Measurements from ENCODE around the gene ICAM2.

The ICAM2 gene

DNA sequence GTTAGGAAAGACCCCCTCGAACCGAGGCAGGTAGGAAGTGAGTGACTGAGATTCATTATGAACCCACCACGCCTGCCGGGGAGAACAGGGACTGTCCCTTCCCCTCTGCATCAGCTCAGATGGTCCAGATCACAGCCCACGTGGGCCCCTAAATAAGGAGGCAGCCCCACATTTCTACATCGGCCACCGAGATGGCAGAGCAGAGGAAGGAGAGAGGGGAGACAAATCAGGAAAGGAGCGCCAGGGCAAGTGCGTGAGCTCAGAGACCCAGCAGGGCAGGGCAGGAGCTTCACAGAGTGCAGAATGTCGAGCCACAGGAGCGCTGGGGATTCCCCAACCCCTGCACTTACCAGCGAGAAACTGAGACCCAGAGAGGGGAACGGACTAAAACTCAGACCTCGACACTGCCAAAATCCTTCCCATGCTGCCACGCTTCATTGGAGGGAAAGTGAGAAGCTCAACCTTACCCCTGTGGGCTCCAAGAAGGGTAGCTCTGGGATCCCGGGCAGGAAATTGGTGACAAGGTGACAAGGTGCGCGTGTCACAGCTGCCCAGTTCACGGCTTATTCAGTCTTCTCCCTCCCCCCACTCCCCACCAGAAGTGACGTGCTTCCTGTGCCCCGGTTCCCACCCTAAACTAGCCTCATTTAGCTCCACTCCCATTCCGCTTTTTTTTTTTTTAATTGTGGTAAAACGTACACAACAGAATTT is at the start of gene ICAM2:
Gene ICAM2, minus strand, starts transcription at position 578 of the 711 bp plus-strand sequence. CDS start 13,942 bp downstream, outside the sequence.
- TF ChIP-seq, protein P1, sequence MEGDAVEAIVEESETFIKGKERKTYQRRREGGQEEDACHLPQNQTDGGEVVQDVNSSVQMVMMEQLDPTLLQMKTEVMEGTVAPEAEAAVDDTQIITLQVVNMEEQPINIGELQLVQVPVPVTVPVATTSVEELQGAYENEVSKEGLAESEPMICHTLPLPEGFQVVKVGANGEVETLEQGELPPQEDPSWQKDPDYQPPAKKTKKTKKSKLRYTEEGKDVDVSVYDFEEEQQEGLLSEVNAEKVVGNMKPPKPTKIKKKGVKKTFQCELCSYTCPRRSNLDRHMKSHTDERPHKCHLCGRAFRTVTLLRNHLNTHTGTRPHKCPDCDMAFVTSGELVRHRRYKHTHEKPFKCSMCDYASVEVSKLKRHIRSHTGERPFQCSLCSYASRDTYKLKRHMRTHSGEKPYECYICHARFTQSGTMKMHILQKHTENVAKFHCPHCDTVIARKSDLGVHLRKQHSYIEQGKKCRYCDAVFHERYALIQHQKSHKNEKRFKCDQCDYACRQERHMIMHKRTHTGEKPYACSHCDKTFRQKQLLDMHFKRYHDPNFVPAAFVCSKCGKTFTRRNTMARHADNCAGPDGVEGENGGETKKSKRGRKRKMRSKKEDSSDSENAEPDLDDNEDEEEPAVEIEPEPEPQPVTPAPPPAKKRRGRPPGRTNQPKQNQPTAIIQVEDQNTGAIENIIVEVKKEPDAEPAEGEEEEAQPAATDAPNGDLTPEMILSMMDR (IDR thresholded peaks at IDR 0.05; ENCODE audit: low read depth, low read length, missing control alignments): no peak
- H3K4me3 ChIP-seq (ENCODE audit: low read depth, low read length): no peak within 1 kb of the TSS
- in situ Hi-C loops (cut with HindIII; ENCODE audit: low sequenced_read_pairs): loop anchor here (10.0 kb wide), 1 partner anchor 255 kb away; no protein-coding TSS in a partner anchor
- no peak for DNase-seq (ENCODE audit: low read depth)

DNA sequence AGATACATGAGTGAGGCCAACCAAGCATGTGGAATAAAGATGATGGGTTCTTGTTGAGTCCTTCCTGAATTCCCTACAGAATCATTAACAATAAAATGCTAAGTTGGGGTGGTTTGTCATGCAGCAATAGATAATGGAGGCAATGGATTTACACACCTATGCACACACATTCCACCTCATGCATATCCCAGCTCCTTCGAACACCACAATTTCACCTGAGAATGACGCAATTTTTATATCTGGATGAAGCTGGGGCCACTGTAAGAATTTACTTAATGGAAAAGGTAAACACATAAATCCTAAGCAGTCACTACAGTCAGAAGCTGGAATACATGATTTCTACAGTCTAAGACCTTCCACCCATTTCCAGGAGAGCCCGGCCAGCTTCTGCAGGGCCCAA is 49.8 kb upstream of the ICAM2 start:
- no peak overlapping the region for H3K4me3 ChIP-seq (ENCODE audit: low read depth, low read length)
- in situ Hi-C loops (cut with HindIII; ENCODE audit: low sequenced_read_pairs): no loop called here
- DNase-seq (ENCODE audit: low read depth): no peak
- TF ChIP-seq, protein P1 (IDR thresholded peaks at IDR 0.05; ENCODE audit: low read depth, low read length, missing control alignments): no peak

DNA sequence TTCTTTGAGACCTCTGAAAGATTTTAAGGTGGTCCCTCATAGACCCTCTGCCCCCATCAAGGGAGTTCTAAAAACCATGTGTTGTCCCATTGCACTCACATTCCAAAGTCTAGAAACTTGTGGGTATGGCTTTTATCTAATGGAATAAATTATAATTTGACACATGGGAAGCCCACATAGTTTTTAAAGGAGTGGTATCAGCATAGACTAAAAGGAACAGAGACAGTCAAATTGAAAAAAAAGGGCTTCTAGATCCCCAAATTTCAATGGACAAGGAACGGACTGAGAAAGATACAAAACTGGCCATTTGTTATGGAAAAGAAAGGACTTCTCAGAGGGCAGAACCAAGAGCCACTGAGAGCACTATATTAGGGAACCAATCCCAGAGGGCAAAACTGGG is 48.7 kb upstream of the ICAM2 start:
- TF ChIP-seq, protein P1 (IDR thresholded peaks at IDR 0.05; ENCODE audit: low read depth, low read length, missing control alignments): no peak
- no peak overlapping the region for H3K4me3 ChIP-seq (ENCODE audit: low read depth, low read length)
- in situ Hi-C loops (cut with HindIII; ENCODE audit: low sequenced_read_pairs): no loop called here
- DNase-seq (ENCODE audit: low read depth): no peak

DNA sequence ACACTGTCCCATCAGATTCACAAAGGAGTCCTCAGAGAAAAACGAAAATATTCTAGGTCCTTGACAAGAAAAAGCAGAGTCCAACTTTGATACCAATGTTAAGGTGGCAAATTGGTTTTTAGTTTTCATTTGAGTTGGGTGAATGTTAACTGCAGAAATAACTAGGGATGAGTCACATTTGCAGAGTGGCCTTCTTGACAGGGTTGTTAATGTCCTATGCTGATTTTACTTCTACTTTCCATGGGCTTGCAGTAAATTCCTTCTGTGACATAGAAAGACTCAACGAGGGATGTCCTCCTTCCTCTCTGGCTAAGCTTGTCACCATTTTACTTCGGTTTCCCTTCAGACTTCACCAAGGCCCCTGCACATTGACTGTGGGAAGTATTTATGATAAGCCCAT is 47.2 kb upstream of the ICAM2 start:
- in situ Hi-C loops (cut with HindIII; ENCODE audit: low sequenced_read_pairs): no loop called here
- TF ChIP-seq, protein P1 (IDR thresholded peaks at IDR 0.05; ENCODE audit: low read depth, low read length, missing control alignments): no peak
- no peak overlapping the region for H3K4me3 ChIP-seq (ENCODE audit: low read depth, low read length)

DNA sequence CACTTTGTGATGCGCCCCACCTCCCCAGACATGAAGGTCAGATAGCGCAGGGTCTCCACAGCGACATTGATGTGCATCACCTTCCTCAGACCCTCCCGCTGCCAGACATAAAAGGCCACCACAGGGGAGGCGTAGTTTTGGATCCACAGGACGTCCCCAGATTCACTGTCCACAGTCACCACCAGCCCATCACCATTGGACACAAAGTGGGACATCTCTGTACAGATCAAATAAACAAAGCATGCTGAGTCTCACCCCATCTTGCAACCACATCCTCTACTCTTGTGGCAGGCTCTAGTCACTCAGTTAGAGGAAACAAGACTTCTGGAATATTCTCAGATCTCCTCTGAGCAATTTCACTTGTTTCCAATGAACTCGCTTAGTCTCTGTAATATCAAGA is 46.3 kb upstream of the ICAM2 start:
- H3K4me3 ChIP-seq (ENCODE audit: low read depth, low read length): no peak overlapping the region
- DNase-seq (ENCODE audit: low read depth): no peak
- TF ChIP-seq, protein P1 (IDR thresholded peaks at IDR 0.05; ENCODE audit: low read depth, low read length, missing control alignments): no peak
- in situ Hi-C loops (cut with HindIII; ENCODE audit: low sequenced_read_pairs): no loop called here

More for the DNA sequence above, 47.2 kb upstream of the ICAM2 start:
- DNase-seq (ENCODE audit: low read depth): no peak

DNA sequence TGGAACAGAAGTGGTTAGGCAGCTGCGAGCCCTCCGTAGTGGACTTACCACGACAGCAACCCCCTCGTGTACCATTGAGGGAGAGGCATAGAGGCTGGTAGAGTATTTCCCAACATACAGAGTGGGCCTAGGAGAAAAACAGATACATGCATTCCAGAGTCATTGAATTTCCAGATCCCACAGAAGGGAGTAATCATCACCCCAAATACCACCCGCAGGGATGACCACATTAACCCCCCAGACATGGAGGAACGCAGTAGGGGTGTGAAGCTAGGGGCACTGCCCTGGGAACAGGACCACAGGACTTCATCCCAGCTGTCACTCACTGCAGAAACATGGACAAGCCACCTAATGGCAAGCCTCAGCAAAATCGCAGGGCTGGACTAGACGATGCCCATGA is 44.7 kb upstream of the ICAM2 start:
- H3K4me3 ChIP-seq (ENCODE audit: low read depth, low read length): no peak overlapping the region
- TF ChIP-seq, protein P1 (IDR thresholded peaks at IDR 0.05; ENCODE audit: low read depth, low read length, missing control alignments): no peak
- no peak for DNase-seq (ENCODE audit: low read depth)
- in situ Hi-C loops (cut with HindIII; ENCODE audit: low sequenced_read_pairs): no loop called here

Measured in astrocyte of the cerebellum (primary cell).